Liver (tissue), 9 donors: ENCODE data around the gene LYZ. TPM values are rescaled to one million over a fixed set of nuclear protein-coding genes. Genes with fewer than 3 reads are reported as not detected.

Experiments
- DNase-seq: peaks from one replicate; pipeline ENCODE4 v3.0.0-alpha.2; 2017; ENCODE audit warnings: low spot score
- H3K27ac ChIP-seq, 2 donors: one replicate each; pipeline ENCODE4 v1.7.0; 2013; ENCODE audit warnings: inconsistent platforms in 2 of 2, low read length in 2 of 2, control low read depth in 1 of 2, low read depth in 1 of 2, mild to moderate bottlenecking in 1 of 2
- H3K27me3 ChIP-seq, 4 donors: one replicate each; pipeline versions ENCODE4 v1.6.1 to v1.7.0; 2013; ENCODE audit warnings: low read length in 3 of 4, inconsistent platforms in 1 of 4, mild to moderate bottlenecking in 1 of 4, moderate library complexity in 1 of 4; ENCODE audit not compliant: control insufficient read depth in 4 of 4, insufficient read depth in 4 of 4
- H3K36me3 ChIP-seq, 4 donors: one replicate each; pipeline versions ENCODE4 v1.6.1 to v1.7.0; 2013; ENCODE audit warnings: low read length in 3 of 4, mild to moderate bottlenecking in 3 of 4, low read depth in 1 of 4, moderate library complexity in 1 of 4; ENCODE audit not compliant: control insufficient read depth in 4 of 4, insufficient read depth in 3 of 4
- H3K4me1 ChIP-seq, 4 donors: one replicate each; pipeline versions ENCODE4 v1.6.1 to v1.7.0; 2013; ENCODE audit warnings: low read length in 3 of 4, mild to moderate bottlenecking in 3 of 4, moderate library complexity in 1 of 4; ENCODE audit not compliant: control insufficient read depth in 4 of 4, insufficient read depth in 4 of 4
- H3K4me3 ChIP-seq, 3 donors: one replicate each; pipeline versions ENCODE4 v1.6.1 to v1.7.0; 2013; ENCODE audit warnings: low read length in 3 of 3, control low read depth in 1 of 3, low read depth in 1 of 3, mild to moderate bottlenecking in 1 of 3
- H3K9ac ChIP-seq, 2 donors: one replicate each; pipeline ENCODE4 v1.7.0; 2013; ENCODE audit warnings: low read length in 2 of 2, mild to moderate bottlenecking in 2 of 2, moderate library complexity in 2 of 2, control low read depth in 1 of 2, low read depth in 1 of 2
- H3K9me3 ChIP-seq, 4 donors: one replicate each; pipeline versions ENCODE4 v1.6.1 to v1.7.0; 2013; ENCODE audit warnings: low read length in 3 of 4; ENCODE audit not compliant: control insufficient read depth in 4 of 4
- ATF3 ChIP-seq: IDR thresholded peaks from 2 replicates; pipeline ENCODE4 v1.6.1; 2016; ENCODE audit warnings: antibody characterized with exemption
- CTCF ChIP-seq: fragments of 150-350 bp; IDR thresholded peaks from 2 replicates; pipeline ENCODE4 v1.5.1; 2017; ENCODE audit warnings: improper control_type of control experiment, low read depth, low read length; ENCODE audit not compliant: missing input control
- EGR1 ChIP-seq, 2 donors: IDR thresholded peaks; 2 replicates each; pipeline ENCODE4 v1.6.1; 2016 to 2018; ENCODE audit warnings: antibody characterized with exemption in 2 of 2, low read depth in 2 of 2
- FOXA1 ChIP-seq: IDR thresholded peaks from 2 replicates; pipeline ENCODE4 v1.6.1; 2016; ENCODE audit warnings: antibody characterized with exemption
- FOXA2 ChIP-seq: IDR thresholded peaks from 2 replicates; pipeline ENCODE4 v1.6.1; 2016; ENCODE audit warnings: antibody characterized with exemption
- GABPA ChIP-seq, 2 donors: IDR thresholded peaks in 1 of 2; conservative IDR thresholded peaks in 1 of 2; 2 replicates each; pipeline ENCODE4 v1.6.1; 2016; ENCODE audit warnings: antibody characterized with exemption in 2 of 2, mild to moderate bottlenecking in 1 of 2, moderate library complexity in 1 of 2
- HNF4A ChIP-seq, 2 donors: conservative IDR thresholded peaks; 2 replicates each; pipeline ENCODE4 v1.6.1; 2016; ENCODE audit warnings: antibody characterized with exemption in 2 of 2, mild to moderate bottlenecking in 2 of 2
- HNF4G ChIP-seq: IDR thresholded peaks from 2 replicates; pipeline ENCODE4 v1.6.1; 2016; ENCODE audit warnings: antibody characterized with exemption
- JUND ChIP-seq, 2 donors: IDR thresholded peaks; 2 replicates each; pipeline ENCODE4 v1.6.1; 2016; ENCODE audit warnings: antibody characterized with exemption in 2 of 2
- MAX ChIP-seq: IDR thresholded peaks from 2 replicates; pipeline ENCODE4 v1.6.1; 2016; ENCODE audit warnings: antibody characterized with exemption
- NR2F2 ChIP-seq: IDR thresholded peaks from 2 replicates; pipeline ENCODE4 v1.6.1; 2016; ENCODE audit warnings: antibody characterized with exemption
- RAD21 ChIP-seq, 2 donors: IDR thresholded peaks; 2 replicates each; pipeline ENCODE4 v1.6.1; 2016; ENCODE audit warnings: antibody characterized with exemption in 2 of 2, mild to moderate bottlenecking in 2 of 2
- REST ChIP-seq: IDR thresholded peaks from 2 replicates; pipeline ENCODE4 v1.6.1; 2016; ENCODE audit warnings: antibody characterized with exemption, mild to moderate bottlenecking
- RXRA ChIP-seq, 2 donors: IDR thresholded peaks; 2 replicates each; pipeline ENCODE4 v1.6.1; 2017 to 2018; ENCODE audit warnings: antibody characterized with exemption in 2 of 2, mild to moderate bottlenecking in 1 of 2
- SP1 ChIP-seq: IDR thresholded peaks from 2 replicates; pipeline ENCODE4 v1.6.1; 2018; ENCODE audit warnings: antibody characterized with exemption, mild to moderate bottlenecking
- TAF1 ChIP-seq: conservative IDR thresholded peaks from 2 replicates; pipeline ENCODE4 v1.6.1; 2016; ENCODE audit warnings: antibody characterized with exemption, mild to moderate bottlenecking
- YY1 ChIP-seq: IDR thresholded peaks from 2 replicates; pipeline ENCODE4 v1.6.1; 2016; ENCODE audit warnings: antibody characterized with exemption, mild to moderate bottlenecking
- ZBTB33 ChIP-seq: IDR thresholded peaks from 2 replicates; pipeline ENCODE4 v1.6.1; 2016; ENCODE audit warnings: antibody characterized with exemption
- WGBS: extraction: QIAGEN DNeasy Blood & Tissue Kit; methylation state at CpG from one replicate; pipeline ENCODE4 v1.1.7; 2013; 5-methylcytosine and 5-hydroxymethylcytosine counted together
- polyA plus RNA-seq, 2 donors: library from polyadenylated mRNA; stranded (reverse) in 1 of 2; unstranded in 1 of 2; fragments of 200-250 nt in 1 of 2; fragments of >200 nt in 1 of 2; fragmentation: Nextera tagmentation in 1 of 2; extraction: Ambion mirVana in 1 of 2; gene quantifications; one replicate each; pipeline versions ENCODE4 v1.2.1 to v1.2.3, GENCODE V29; 2013 to 2015
- total RNA-seq, 2 donors: library from RNA; depleted of rRNA; stranded (reverse); fragments of >200 nt; gene quantifications; one replicate each; pipeline ENCODE4 v1.2.3, GENCODE V29; 2014
- donor health status: healthy.
- donor health status: healthy.
- donor health status: healthy.
- donor health status: healthy.
- donor health status: healthy.

Gene LYZ
- total and polyA plus RNA-seq, 4 donors: 11.5 to 141 (median 33.5) TPM

GRCh38 chr12:69360348-69360672 is 12.1 kb downstream of the LYZ start:
- Histone ChIP-seq H3K27ac (peak overlapping the region; percentile 60 to 93), H3K9me3 (no peaks in the 10 kb centered on the region), H3K27me3 (no peaks in the 10 kb centered on the region), H3K4me3 (peak overlapping the region; percentile 48 to 83 (median 81)), H3K36me3 (no peaks in the 10 kb centered on the region), H3K9ac (peak overlapping the region; percentile 5 to 78), H3K4me1 (peaks cover 0 to 24% (median 17%) of the 10 kb centered on the region in 4 donors)
- no peak for DNase-seq
- TF ChIP-seq SP1: no peak
- no peak for TF ChIP-seq NR2F2
- TF ChIP-seq YY1: no peak
- peak in 1 of 2 donors; percentile 3 for TF ChIP-seq JUND (IDR thresholded peaks at IDR 0.05)
- peak; percentile 12 for TF ChIP-seq ATF3
- WGBS: 9% methylated on average over 10 of the region's 10 CpGs

- no peak overlapping the region for H3K9ac ChIP-seq
- H3K27ac ChIP-seq: no peak overlapping the region
- WGBS: 99% methylated on average over 5 of the region's 5 CpGs
- DNase-seq: no peak
- no peaks in the 10 kb centered on the region for H3K27me3 ChIP-seq
- H3K36me3 ChIP-seq: peaks cover 1 to 26% (median 16%) of the 10 kb centered on the region in 4 donors
- H3K9me3 ChIP-seq: no peaks in the 10 kb centered on the region
- H3K4me1 ChIP-seq: no peaks in the 10 kb centered on the region
- H3K4me3 ChIP-seq: no peak overlapping the region
- TF ChIP-seq REST (no peak), ZBTB33 (no peak), SP1 (no peak), NR2F2 (no peak), FOXA2 (no peak), CTCF (no peak), YY1 (no peak), RAD21 (IDR thresholded peaks at IDR 0.05) (no peak), EGR1 (IDR thresholded peaks at IDR 0.05; ENCODE audit: low read depth in 2 of 2) (no peak), HNF4G (no peak), ATF3 (no peak), HNF4A (conservative IDR thresholded peaks at IDR 0.05) (no peak), MAX (no peak), GABPA (IDR thresholded peaks at IDR 0.05 in 1 of 2, conservative IDR thresholded peaks at IDR 0.05 in 1 of 2) (no peak), TAF1 (no peak), RXRA (IDR thresholded peaks at IDR 0.05) (no peak), JUND (IDR thresholded peaks at IDR 0.05) (no peak), FOXA1 (no peak)
These were observed 18.6 kb downstream of the LYZ start for GRCh38 chr12:69366796-69367195.
